Epithelial cell of esophagus (primary cell): ENCODE data around the gene ST14.

ENCODE experiments used
- DNase-seq: peaks from one replicate; pipeline ENCODE4 v3.0.0; 2010; ENCODE audit warnings: low read depth
- H3K4me3 ChIP-seq: 2 replicates; pipeline ENCODE4 v1.5.1; 2011; ENCODE audit warnings: mild to moderate bottlenecking, low read length, control low read depth
- TF ChIP-seq, protein P1 (sequence below): IDR thresholded peaks from 2 replicates; pipeline ENCODE4 v1.5.1; 2011; ENCODE audit warnings: low read depth, mild to moderate bottlenecking, low read length, control low read depth, inconsistent platforms; ENCODE audit not compliant: insufficient read depth; ENCODE audit errors: missing control alignments

Gene ST14

DNA sequence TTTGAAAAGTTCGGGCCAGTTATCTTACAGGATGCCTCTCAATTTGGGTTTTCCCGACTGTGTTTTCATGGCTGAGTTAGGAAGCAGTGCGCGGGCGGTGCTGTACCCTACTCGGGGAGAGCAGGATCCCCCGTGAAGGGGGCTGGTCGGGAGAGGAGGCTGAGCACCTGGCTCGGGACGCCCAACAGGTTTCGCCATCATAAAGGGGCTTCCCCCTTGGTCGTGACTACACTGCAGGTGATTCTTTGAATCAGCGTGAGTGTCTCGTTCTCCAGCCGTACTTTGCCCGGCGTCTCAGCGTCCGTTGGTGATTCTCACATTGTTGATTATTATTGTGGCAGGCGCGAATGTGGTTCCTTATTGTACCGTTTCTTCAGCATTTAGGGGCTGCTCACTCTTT is 46.6 kb downstream of the ST14 start:
- no peak for DNase-seq
- H3K4me3 ChIP-seq: no peak overlapping the region
- TF ChIP-seq, protein P1, sequence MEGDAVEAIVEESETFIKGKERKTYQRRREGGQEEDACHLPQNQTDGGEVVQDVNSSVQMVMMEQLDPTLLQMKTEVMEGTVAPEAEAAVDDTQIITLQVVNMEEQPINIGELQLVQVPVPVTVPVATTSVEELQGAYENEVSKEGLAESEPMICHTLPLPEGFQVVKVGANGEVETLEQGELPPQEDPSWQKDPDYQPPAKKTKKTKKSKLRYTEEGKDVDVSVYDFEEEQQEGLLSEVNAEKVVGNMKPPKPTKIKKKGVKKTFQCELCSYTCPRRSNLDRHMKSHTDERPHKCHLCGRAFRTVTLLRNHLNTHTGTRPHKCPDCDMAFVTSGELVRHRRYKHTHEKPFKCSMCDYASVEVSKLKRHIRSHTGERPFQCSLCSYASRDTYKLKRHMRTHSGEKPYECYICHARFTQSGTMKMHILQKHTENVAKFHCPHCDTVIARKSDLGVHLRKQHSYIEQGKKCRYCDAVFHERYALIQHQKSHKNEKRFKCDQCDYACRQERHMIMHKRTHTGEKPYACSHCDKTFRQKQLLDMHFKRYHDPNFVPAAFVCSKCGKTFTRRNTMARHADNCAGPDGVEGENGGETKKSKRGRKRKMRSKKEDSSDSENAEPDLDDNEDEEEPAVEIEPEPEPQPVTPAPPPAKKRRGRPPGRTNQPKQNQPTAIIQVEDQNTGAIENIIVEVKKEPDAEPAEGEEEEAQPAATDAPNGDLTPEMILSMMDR: no peak

DNA sequence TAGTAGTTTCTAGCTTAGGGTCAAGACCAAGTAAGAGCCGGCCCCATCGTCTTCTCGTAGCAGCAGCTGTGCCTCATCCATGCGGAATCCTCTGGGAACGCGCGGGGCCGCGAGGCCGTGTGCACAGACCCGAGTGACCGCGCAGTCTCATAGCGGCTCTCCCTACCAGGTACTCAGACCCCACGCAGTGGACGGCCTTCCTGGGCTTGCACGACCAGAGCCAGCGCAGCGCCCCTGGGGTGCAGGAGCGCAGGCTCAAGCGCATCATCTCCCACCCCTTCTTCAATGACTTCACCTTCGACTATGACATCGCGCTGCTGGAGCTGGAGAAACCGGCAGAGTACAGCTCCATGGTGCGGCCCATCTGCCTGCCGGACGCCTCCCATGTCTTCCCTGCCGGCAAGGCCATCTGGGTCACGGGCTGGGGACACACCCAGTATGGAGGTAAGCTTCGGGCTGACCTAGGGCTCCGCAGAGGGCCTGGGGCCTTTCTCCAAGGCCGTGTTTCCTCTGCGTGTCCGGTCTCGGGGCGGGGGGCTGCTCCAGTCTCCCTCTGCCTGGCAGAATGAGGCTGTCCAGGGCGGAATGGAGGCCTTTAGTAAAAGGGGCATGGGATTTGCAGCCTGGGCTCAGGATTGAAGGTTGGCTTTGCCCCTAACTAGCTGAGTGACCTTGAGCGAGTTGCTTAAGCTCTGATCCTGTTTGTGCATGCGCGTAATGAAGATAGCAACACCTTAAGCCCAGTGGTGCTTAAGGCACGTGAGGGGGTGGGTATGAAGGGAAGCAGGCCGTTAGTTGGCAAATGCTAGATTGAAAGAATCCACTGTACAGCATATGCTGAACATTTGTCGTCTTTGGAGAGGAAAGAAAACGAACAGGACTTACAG is 48.9 kb downstream of the ST14 start:
- no peak for DNase-seq
- TF ChIP-seq, protein P1: no peak
- H3K4me3 ChIP-seq: no peak overlapping the region

DNA sequence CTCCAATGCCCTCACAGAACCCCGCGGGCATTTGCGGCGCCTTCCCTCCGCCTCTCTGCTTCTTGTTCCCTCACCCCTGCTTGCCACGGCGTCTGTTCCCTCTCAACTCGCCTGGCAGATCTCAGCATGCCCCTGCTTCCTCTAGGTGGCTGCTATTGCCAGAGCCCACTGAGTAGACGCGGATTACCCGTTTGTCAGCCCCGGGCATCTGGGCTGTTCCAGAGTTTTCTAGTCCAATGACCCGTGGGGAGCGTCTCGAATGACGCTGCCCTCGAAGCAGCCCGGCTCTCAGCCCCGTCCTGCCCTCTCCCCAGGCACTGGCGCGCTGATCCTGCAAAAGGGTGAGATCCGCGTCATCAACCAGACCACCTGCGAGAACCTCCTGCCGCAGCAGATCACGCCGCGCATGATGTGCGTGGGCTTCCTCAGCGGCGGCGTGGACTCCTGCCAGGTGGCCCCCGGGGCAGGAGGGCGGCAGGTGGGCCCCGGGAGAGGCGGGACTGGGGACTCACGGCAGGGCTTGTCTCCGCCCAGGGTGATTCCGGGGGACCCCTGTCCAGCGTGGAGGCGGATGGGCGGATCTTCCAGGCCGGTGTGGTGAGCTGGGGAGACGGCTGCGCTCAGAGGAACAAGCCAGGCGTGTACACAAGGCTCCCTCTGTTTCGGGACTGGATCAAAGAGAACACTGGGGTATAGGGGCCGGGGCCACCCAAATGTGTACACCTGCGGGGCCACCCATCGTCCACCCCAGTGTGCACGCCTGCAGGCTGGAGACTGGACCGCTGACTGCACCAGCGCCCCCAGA is 49.7 kb downstream of the ST14 start:
- peak; percentile 24 for DNase-seq

DNA sequence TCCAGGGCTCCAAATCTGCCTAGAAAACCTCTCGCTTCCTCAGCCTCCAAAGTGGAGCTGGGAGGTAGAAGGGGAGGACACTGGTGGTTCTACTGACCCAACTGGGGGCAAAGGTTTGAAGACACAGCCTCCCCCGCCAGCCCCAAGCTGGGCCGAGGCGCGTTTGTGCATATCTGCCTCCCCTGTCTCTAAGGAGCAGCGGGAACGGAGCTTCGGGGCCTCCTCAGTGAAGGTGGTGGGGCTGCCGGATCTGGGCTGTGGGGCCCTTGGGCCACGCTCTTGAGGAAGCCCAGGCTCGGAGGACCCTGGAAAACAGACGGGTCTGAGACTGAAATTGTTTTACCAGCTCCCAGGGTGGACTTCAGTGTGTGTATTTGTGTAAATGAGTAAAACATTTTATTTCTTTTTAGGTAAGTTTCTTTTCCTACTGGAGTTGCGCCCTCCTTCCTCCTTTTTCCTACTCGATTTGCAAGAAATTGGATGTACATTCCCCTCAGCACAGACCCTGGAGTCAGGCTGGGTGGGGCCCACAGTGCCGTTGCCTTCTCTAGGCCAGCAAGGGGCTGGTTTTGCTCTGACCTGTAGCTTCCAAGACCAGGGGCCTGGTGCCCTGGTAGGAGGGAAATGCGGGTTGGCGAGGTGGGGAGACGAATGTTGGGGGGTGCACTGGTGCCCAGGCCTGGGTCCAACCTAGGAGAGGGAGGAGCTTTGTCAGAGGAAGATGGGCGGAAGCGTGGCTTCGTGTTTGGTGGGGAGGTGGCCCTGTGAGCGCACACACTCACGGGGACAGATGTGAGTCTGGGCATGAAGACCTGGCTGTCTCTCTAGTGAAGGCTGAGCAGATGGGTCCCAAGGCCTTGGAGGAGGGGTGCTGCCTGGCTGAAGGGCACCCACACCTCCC is 50.6 kb downstream of the ST14 start:
- no peak for DNase-seq
- TF ChIP-seq, protein P1: no peak
- no peak overlapping the region for H3K4me3 ChIP-seq

More for the DNA sequence above, 49.7 kb downstream of the ST14 start:
- H3K4me3 ChIP-seq: no peak overlapping the region
- TF ChIP-seq, protein P1: no peak

DNA sequence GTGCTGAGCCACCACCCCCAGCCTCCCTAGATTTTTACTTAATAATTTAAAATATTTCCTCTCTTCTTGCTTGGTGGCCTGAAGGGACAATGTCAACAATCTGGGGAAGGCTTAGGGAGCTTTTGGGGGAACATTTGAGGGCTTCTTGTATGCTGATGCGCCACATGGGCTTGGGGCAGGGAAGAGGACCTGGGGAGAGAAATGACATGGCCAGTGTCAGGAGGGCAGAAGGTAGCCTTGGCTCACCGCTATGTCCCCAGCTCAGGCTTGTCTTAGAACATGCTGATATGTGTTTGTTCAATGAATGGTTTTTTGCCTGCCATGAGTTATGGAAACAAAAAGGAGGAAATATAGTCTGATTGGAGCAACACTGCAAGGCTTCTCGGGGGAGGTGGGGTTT is 51.6 kb downstream of the ST14 start:
- no peak overlapping the region for H3K4me3 ChIP-seq
- no peak for DNase-seq
- TF ChIP-seq, protein P1: no peak

DNA sequence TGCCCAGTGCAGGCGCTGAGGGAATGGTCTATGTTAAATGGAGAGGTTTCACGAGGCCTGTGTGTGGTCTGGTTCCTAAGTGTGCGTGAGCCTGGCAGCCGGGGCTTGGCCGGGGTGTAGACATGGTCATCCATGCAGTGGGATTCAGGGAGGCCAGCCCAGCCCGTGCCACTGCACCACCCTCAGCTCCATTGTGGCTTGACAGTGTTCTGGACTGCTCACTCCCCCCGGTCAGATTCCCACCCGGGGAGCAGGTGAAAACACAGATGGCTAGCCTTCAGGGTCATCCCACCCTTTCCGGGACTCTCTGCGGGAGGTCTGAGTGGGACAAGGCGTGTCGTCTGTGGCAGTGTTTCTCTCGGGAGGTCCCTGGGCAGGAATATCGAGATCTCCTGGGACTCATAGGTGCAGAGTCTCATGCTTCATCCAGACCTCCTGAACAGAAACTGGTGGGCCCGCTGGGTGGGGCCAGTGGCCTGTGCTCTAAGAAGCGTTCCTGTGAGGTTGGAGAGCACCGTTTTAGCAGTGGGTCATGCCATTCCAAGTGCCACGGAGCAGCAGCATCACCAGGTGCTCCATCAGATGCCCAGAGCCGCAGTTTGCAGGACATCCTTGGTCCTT is 52.3 kb downstream of the ST14 start:
- no peak for DNase-seq
- TF ChIP-seq, protein P1: no peak
- H3K4me3 ChIP-seq: no peak overlapping the region
